Osteocyte (in vitro differentiated cells): ENCODE data around the gene SEM1. TPM values are rescaled to one million over a fixed set of nuclear protein-coding genes. Genes with fewer than 3 reads are reported as not detected.
"Not testable (repeated sequence)": the region's sequence is repeated elsewhere in the genome, so short reads cannot be mapped to it uniquely, and the experiment has no call there.

ENCODE experiments used
- DNase-seq: peaks from one replicate; pipeline ENCODE4 v3.0.0; 2021; ENCODE audit warnings: mixed read lengths; ENCODE audit not compliant: unreplicated experiment; ENCODE audit errors: extremely low spot score
- H3K27ac Mint-ChIP-seq: one replicate; pipeline ENCODE4 v1.8.0; 2021; ENCODE audit warnings: mild to moderate bottlenecking, mixed read lengths; ENCODE audit not compliant: unreplicated experiment
- H3K27me3 Mint-ChIP-seq: one replicate; pipeline ENCODE4 v1.8.0; 2021; ENCODE audit warnings: mixed read lengths; ENCODE audit not compliant: unreplicated experiment
- H3K36me3 Mint-ChIP-seq: one replicate; pipeline ENCODE4 v1.8.0; 2021; ENCODE audit warnings: mixed read lengths; ENCODE audit not compliant: unreplicated experiment
- H3K4me1 Mint-ChIP-seq: one replicate; pipeline ENCODE4 v1.8.0; 2021; ENCODE audit warnings: mixed read lengths; ENCODE audit not compliant: unreplicated experiment
- H3K4me3 Mint-ChIP-seq: one replicate; pipeline ENCODE4 v1.8.0; 2021; ENCODE audit warnings: mild to moderate bottlenecking, moderate library complexity, mixed read lengths; ENCODE audit not compliant: unreplicated experiment
- H3K9me3 Mint-ChIP-seq: one replicate; pipeline ENCODE4 v1.8.0; 2021; ENCODE audit warnings: mixed read lengths; ENCODE audit not compliant: unreplicated experiment
- CTCF ChIP-seq: fragments of 200-600 bp; sonication (generic); IDR thresholded peaks from 2 replicates; pipeline ENCODE4 v1.5.0; 2021; ENCODE audit warnings: antibody characterized with exemption, mild to moderate bottlenecking, moderate library complexity
- total RNA-seq: library from RNA; stranded (reverse); gene quantifications from 2 replicates; pipeline ENCODE4 v1.2.1, GENCODE V29; 2021

SEM1 gene
- total RNA-seq, 1 donor from 2014 or later, result 46.5 TPM

- peak overlapping the region; percentile 38 for H3K27ac Mint-ChIP-seq
- no peaks in the 10 kb centered on the region for H3K36me3 Mint-ChIP-seq
- no peaks in the 10 kb centered on the region for H3K27me3 Mint-ChIP-seq
- TF ChIP-seq CTCF, result no peak
- no peaks in the 10 kb centered on the region for H3K9me3 Mint-ChIP-seq
- no peak for DNase-seq
- peak overlapping the region; percentile 91 for H3K4me3 Mint-ChIP-seq
- peaks cover 22% of the 10 kb centered on the region for H3K4me1 Mint-ChIP-seq
Observed at GRCh38 chr7:96707901-96708774, 1.5 kb downstream of the SEM1 start.

- Mint-ChIP-seq H3K9me3 (no peaks in the 10 kb centered on the region), H3K36me3 (peaks cover 5% of the 10 kb centered on the region), H3K27me3 (no peaks in the 10 kb centered on the region), H3K4me1 (peaks cover 9% of the 10 kb centered on the region), H3K27ac (no peak overlapping the region), H3K4me3 (no peak overlapping the region)
- no peak for DNase-seq
- TF ChIP-seq CTCF, result no peak
Observed at GRCh38 chr7:96701258-96701657, 8.4 kb downstream of the SEM1 start.

- peaks cover 9% of the 10 kb centered on the region for H3K4me1 Mint-ChIP-seq
- TF ChIP-seq CTCF, result no peak
- no peak overlapping the region for H3K4me3 Mint-ChIP-seq
- H3K36me3 Mint-ChIP-seq, result peaks cover 5% of the 10 kb centered on the region
- DNase-seq, result no peak
- no peaks in the 10 kb centered on the region for H3K9me3 Mint-ChIP-seq
- H3K27me3 Mint-ChIP-seq, result no peaks in the 10 kb centered on the region
- no peak overlapping the region for H3K27ac Mint-ChIP-seq
Observed at GRCh38 chr7:96700516-96700915, 9.1 kb downstream of the SEM1 start.

- Mint-ChIP-seq H3K36me3 (peaks cover 5% of the 10 kb centered on the region), H3K27ac (no peak overlapping the region), H3K4me1 (peaks cover 9% of the 10 kb centered on the region), H3K27me3 (no peaks in the 10 kb centered on the region), H3K9me3 (no peaks in the 10 kb centered on the region), H3K4me3 (no peak overlapping the region)
- no peak for DNase-seq
- no peak for TF ChIP-seq CTCF
Observed at GRCh38 chr7:96699219-96699871, 10.3 kb downstream of the SEM1 start.

- not testable (repeated sequence) for H3K36me3 Mint-ChIP-seq, H3K4me1 Mint-ChIP-seq, H3K4me3 Mint-ChIP-seq, DNase-seq, H3K9me3 Mint-ChIP-seq, H3K27me3 Mint-ChIP-seq, H3K27ac Mint-ChIP-seq
Observed at GRCh38 chr7:96698449-96698848, 11.2 kb downstream of the SEM1 start.
